PC-9 (cell line): Measurements from ENCODE around the gene PODXL2.

ENCODE experiments used
- EZH2 ChIP-seq: fragments of 200-600 bp; sonication (generic); IDR thresholded peaks from 2 replicates; pipeline ENCODE4 v1.8.0; 2017; ENCODE audit warnings: antibody characterized with exemption, low read depth
- TF ChIP-seq, protein P1 (sequence below): fragments of 200-600 bp; sonication (generic); conservative IDR thresholded peaks from 2 replicates; pipeline ENCODE4 v1.6.1; 2017; ENCODE audit warnings: mixed run types, antibody characterized with exemption, mild to moderate bottlenecking, moderate library complexity

DNA sequence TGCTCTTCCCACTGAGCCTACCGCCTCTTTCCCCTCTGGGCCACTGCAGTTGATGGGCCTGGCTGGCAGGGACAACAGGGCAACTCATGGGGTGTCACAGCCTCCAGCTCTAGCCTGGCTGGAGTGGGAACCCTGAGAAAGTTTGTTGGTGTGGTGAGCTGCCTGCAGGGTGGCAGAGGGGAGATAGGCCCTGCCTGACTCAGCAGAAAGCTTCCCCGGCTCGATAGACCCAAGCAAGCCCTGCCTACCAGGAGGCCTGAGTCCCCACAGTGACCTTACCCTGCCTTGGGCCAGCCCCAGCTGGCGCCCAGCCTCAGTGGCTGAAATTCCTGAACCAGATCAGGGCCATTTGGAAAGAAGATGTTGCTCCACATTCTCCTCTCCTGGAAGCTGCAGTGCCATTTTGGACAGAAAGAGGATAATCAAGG lies 73.2 kb downstream of the PODXL2 start:
- TF ChIP-seq, protein P1, sequence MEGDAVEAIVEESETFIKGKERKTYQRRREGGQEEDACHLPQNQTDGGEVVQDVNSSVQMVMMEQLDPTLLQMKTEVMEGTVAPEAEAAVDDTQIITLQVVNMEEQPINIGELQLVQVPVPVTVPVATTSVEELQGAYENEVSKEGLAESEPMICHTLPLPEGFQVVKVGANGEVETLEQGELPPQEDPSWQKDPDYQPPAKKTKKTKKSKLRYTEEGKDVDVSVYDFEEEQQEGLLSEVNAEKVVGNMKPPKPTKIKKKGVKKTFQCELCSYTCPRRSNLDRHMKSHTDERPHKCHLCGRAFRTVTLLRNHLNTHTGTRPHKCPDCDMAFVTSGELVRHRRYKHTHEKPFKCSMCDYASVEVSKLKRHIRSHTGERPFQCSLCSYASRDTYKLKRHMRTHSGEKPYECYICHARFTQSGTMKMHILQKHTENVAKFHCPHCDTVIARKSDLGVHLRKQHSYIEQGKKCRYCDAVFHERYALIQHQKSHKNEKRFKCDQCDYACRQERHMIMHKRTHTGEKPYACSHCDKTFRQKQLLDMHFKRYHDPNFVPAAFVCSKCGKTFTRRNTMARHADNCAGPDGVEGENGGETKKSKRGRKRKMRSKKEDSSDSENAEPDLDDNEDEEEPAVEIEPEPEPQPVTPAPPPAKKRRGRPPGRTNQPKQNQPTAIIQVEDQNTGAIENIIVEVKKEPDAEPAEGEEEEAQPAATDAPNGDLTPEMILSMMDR: no peak
- TF ChIP-seq EZH2: no peak
